ENCODE data around the gene ZNF621. TPM values are rescaled to one million over a fixed set of nuclear protein-coding genes. Genes with fewer than 3 reads are reported as not detected.
A peak's percentile ranks its signal among the peaks of the same experiment; 100 is the strongest.

Gene ZNF621
- total and polyA plus RNA-seq, 8 donors, result 17.6 to 37.0 (median 34.5) TPM

DNA sequence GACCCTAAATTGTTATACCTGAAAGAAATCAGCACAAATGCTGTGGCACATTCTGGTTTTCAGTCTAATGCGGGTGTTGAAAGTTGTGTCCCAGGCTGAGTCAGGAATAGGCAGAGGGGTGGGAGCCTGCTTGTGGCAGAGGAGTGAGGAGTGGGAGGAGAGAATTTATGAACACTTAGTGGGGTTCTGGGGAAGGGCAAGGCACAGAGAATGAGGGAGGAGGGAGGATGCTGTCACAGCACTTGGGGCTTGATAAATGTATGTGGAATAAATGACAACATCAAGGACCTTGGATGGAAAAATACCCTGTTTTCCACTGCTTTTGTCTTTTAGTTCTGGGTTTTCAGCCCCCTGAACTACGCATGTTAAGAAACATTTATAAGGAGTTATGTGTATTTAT lies 49.3 kb downstream of the ZNF621 start:
- no peaks in the 10 kb centered on the region for H3K4me1 ChIP-seq
- no peak for ATAC-seq
- intact Hi-C loops (cut with DNase I), result no loop called here

GRCh38 chr3:40574661-40575060 lies 49.9 kb downstream of the ZNF621 start:
- Histone ChIP-seq H3K27ac (no peak overlapping the region), H3K4me3 (no peak overlapping the region), H3K27me3 (no peaks in the 10 kb centered on the region), H3K9me3 (no peaks in the 10 kb centered on the region), H3K36me3 (no peaks in the 10 kb centered on the region), H3K4me1 (no peaks in the 10 kb centered on the region)
- intact Hi-C loops (cut with DNase I), result no loop called here
- no peak for TF ChIP-seq CTCF (IDR thresholded peaks at IDR 0.05)
- no peak for DNase-seq
- no peak for ATAC-seq

More for the DNA sequence above, 49.3 kb downstream of the ZNF621 start:
- Histone ChIP-seq H3K9me3 (no peaks in the 10 kb centered on the region), H3K27ac (no peak overlapping the region), H3K27me3 (no peaks in the 10 kb centered on the region), H3K4me3 (no peak overlapping the region), H3K36me3 (no peaks in the 10 kb centered on the region)
- no peak for TF ChIP-seq CTCF (IDR thresholded peaks at IDR 0.05)
- no peak for DNase-seq

DNA sequence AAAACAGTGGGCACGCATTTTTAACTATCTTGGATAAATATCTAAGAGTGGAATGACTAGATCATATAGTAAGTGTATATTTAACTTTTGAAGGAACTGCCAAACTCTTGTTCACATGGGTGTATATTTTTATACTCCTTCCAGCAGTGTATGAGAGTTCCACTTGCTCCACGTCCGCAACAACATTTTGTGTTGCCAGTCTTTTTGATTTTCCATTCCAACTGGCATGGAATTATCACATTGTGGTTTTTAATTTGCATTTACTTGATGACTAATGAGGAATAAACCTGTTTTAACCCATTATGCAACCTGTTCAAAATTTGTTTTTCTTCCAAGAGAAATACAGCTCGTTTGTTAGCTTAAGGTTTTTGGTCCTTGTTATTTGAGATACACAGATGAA lies 51.6 kb downstream of the ZNF621 start:
- no peaks in the 10 kb centered on the region for H3K9me3 ChIP-seq
- no peak overlapping the region for H3K27ac ChIP-seq
- H3K4me3 ChIP-seq, result no peak overlapping the region
- H3K27me3 ChIP-seq, result no peaks in the 10 kb centered on the region
- intact Hi-C loops (cut with DNase I), result no loop called here
- H3K4me1 ChIP-seq, result no peaks in the 10 kb centered on the region
- ATAC-seq, result no peak
- TF ChIP-seq CTCF (IDR thresholded peaks at IDR 0.05), result no peak
- H3K36me3 ChIP-seq, result no peaks in the 10 kb centered on the region
- no peak for DNase-seq

DNA sequence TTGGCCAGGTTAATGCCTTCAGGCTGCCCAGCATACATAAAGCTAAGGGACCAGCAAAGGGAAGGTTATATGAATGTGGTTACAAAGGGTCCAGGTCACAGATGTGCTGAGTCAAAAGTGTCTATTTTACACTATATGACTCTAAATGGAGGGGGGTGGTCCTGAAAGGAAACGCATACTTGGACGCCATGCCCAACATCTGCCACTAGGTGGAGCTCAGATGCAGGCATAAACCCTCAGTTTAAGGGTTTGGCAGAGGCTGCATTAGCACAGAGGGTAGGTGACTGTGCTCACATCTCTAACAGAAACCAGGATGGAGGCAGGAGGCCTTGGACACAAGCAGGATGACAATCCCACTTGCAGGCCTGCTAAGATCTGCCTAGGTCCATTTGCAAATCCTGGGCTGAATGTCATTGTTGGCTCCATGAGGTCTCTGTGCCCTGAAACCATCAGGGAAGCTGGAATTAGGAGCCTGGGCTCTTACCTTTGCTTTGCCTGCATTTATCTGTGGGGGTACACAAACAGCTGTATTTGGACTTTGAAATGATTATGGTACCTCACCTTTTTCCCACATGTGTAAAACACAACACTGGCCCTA lies 55.8 kb downstream of the ZNF621 start:
- Histone ChIP-seq H3K36me3 (no peaks in the 10 kb centered on the region), H3K9me3 (no peaks in the 10 kb centered on the region), H3K27ac (no peak overlapping the region), H3K4me3 (no peak overlapping the region), H3K27me3 (no peaks in the 10 kb centered on the region), H3K4me1 (peaks cover 0 to 4% of the 10 kb centered on the region in 2 donors)
- intact Hi-C loops (cut with DNase I), result loop anchor here in 1 of 2 donors (5.0 kb wide), 1 partner anchor 1302 kb away; no protein-coding TSS in a partner anchor
- TF ChIP-seq CTCF (IDR thresholded peaks at IDR 0.05), result peak; percentile 89 to 90
- peak; percentile 82 for ATAC-seq
- DNase-seq, result peak in 3 of 4 donors; percentile 52 to 75 (median 56)

DNA sequence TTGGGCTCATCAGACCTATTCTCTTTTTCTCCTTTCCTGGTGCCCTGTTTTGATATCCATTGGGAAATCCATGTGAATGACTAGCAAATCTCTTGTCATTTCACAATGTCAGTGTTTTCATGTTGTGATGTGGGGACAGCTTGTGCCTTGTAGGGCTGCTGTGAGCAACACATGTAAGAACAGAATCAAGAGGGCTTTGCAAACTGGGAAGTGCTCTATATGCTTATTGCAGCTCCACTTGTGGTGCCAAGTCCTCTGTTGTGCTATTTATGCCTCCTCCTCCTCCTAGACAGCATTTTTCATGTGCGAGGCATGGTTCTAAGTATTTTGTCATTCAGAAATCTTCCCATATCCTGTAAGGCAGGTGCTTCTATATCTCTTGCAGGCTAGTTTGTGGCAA lies 56.4 kb downstream of the ZNF621 start:
- no peaks in the 10 kb centered on the region for H3K36me3 ChIP-seq
- peaks cover 0 to 4% of the 10 kb centered on the region in 2 donors for H3K4me1 ChIP-seq
- H3K27me3 ChIP-seq, result no peaks in the 10 kb centered on the region
- intact Hi-C loops (cut with DNase I), result loop anchor here in 1 of 2 donors (5.0 kb wide), 1 partner anchor 1301 kb away; no protein-coding TSS in a partner anchor
- ATAC-seq, result no peak
- DNase-seq, result no peak
- H3K27ac ChIP-seq, result no peak overlapping the region
- no peaks in the 10 kb centered on the region for H3K9me3 ChIP-seq
- no peak overlapping the region for H3K4me3 ChIP-seq
- no peak for TF ChIP-seq CTCF (IDR thresholded peaks at IDR 0.05)
